Measurements from ENCODE around the gene SYNGR4. TPM values are rescaled to one million over a fixed set of nuclear protein-coding genes. Genes with fewer than 3 reads are reported as not detected.

Gene SYNGR4
- total and polyA plus RNA-seq, 11 donors: not detected

DNA sequence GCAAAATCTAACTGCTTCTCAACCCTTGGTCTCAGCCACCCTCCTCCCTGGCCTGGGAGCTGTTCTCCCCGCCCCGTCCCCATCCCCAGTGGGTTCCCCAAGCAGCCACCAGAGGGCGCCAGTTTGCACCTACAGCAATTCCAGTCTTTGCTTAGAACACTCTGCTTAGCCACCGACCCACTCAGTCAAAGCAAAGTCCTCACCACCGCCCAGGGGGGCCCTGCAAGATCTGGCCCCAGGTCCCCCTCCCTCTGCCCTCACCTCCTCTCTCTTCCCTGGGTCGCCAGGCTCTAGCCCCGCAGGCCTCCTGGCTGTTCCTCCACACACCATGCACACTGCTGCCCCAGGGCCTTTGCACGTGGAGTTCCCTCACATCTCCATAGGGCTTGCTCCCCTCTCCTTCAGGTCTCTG lies 12.8 kb upstream of the SYNGR4 start:
- peaks cover 0 to 10% (median 3%) of the 10 kb centered on the region in 12 donors for H3K4me1 ChIP-seq
- H3K27ac ChIP-seq: no peak overlapping the region
- H3K36me3 ChIP-seq: peaks cover 0 to 4% (median 0%) of the 10 kb centered on the region in 9 donors
- 51 to 66% (median 58%) methylated on average over 8 of the region's 8 CpGs for WGBS, 4 donors
- ATAC-seq (peak in 3 of 4 donors; percentile 71 to 78 (median 74)), DNase-seq (peak; percentile 50 to 83 (median 67))
- H3K27me3 ChIP-seq: no peaks in the 10 kb centered on the region
- TF ChIP-seq CTCF (IDR thresholded peaks at IDR 0.05) (peak; percentile 49 to 82 (median 69)), POLR2A (IDR thresholded peaks at IDR 0.05) (no peak)
- intact Hi-C loops (cut with DNase I): no loop called here
- no peak overlapping the region for H3K4me3 ChIP-seq
- no peaks in the 10 kb centered on the region for H3K9me3 ChIP-seq

DNA sequence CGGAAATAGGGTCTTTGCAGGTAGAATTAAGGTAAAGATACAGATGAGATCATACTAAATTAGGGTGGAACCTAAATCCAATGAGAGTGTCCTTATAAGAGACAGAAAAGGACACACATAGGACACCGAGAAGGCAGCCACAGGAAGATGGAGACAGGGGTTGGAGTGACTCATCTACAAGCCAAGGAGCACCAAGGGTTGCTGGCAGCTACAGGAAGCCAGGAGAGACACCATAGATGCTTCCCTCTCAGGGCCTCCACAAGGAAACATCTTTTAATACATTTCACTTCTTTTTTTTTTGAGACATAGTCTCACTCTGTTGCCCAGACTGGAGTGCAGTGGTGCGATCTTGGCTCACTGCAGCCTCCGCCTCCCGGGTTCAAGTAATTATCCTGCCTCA lies 10.5 kb upstream of the SYNGR4 start:
- H3K27ac ChIP-seq: no peak overlapping the region
- DNase-seq (no peak), ATAC-seq (no peak)
- H3K4me3 ChIP-seq: no peak overlapping the region
- no peaks in the 10 kb centered on the region for H3K4me1 ChIP-seq
- no peaks in the 10 kb centered on the region for H3K9me3 ChIP-seq
- H3K27me3 ChIP-seq: no peaks in the 10 kb centered on the region
- peaks cover 0 to 4% (median 0%) of the 10 kb centered on the region in 9 donors for H3K36me3 ChIP-seq
- WGBS, 4 donors: 84 to 91% (median 90%) methylated on average over 5 of the region's 5 CpGs
- TF ChIP-seq CTCF (IDR thresholded peaks at IDR 0.05) (no peak), POLR2A (IDR thresholded peaks at IDR 0.05) (no peak)
- intact Hi-C loops (cut with DNase I): no loop called here

- Histone ChIP-seq H3K4me1 (no peaks in the 10 kb centered on the region), H3K27ac (no peak overlapping the region), H3K27me3 (no peaks in the 10 kb centered on the region), H3K36me3 (peaks cover 0 to 5% (median 0%) of the 10 kb centered on the region in 9 donors), H3K4me3 (no peak overlapping the region), H3K9me3 (no peaks in the 10 kb centered on the region)
- intact Hi-C loops (cut with DNase I): no loop called here
- DNase-seq (no peak), ATAC-seq (no peak)
- 91 to 95% (median 93%) methylated on average over 15 of the region's 15 CpGs for WGBS, 4 donors
- no peak for TF ChIP-seq POLR2A (IDR thresholded peaks at IDR 0.05)
- no peak for TF ChIP-seq CTCF (IDR thresholded peaks at IDR 0.05)
Measured at GRCh38 chr19:48354332-48354992, 9.7 kb upstream of the SYNGR4 start.

- intact Hi-C loops (cut with DNase I): no loop called here
- Histone ChIP-seq H3K36me3 (peaks cover 0 to 12% (median 3%) of the 10 kb centered on the region in 9 donors), H3K27me3 (no peaks in the 10 kb centered on the region), H3K9me3 (no peaks in the 10 kb centered on the region), H3K27ac (no peak overlapping the region), H3K4me3 (no peak overlapping the region), H3K4me1 (no peaks in the 10 kb centered on the region)
- ATAC-seq (no peak), DNase-seq (no peak)
- WGBS, 4 donors: 83 to 92% (median 89%) methylated on average over 11 to 12 of the region's 12 CpGs
- TF ChIP-seq CTCF (IDR thresholded peaks at IDR 0.05): no peak
- no peak for TF ChIP-seq POLR2A (IDR thresholded peaks at IDR 0.05)
Measured at GRCh38 chr19:48355365-48355954, 8.7 kb upstream of the SYNGR4 start.

Data from heart left ventricle (tissue), 16 donors.